Thyroid gland (tissue), 4 donors: ENCODE data around the gene MYH6.

Experiments
- POLR2A ChIP-seq, 2 donors: fragments of 450-650 bp; IDR thresholded peaks; one replicate each; pipeline ENCODE4 v1.6.1; 2017; ENCODE audit warnings: antibody characterized with exemption in 2 of 2, mild to moderate bottlenecking in 2 of 2, moderate library complexity in 1 of 2
- TF ChIP-seq, protein P1 (sequence below), 6 experiments: fragments of 200-600 bp in 3 of 6; fragments of 450-650 bp in 3 of 6; sonication (generic) in 3 of 6; IDR thresholded peaks; one replicate each; pipeline ENCODE4 v1.5.1; 2016 to 2019; ENCODE audit warnings: antibody characterized with exemption in 6 of 6, mild to moderate bottlenecking in 2 of 6, inconsistent platforms in 1 of 6, moderate library complexity in 1 of 6

DNA sequence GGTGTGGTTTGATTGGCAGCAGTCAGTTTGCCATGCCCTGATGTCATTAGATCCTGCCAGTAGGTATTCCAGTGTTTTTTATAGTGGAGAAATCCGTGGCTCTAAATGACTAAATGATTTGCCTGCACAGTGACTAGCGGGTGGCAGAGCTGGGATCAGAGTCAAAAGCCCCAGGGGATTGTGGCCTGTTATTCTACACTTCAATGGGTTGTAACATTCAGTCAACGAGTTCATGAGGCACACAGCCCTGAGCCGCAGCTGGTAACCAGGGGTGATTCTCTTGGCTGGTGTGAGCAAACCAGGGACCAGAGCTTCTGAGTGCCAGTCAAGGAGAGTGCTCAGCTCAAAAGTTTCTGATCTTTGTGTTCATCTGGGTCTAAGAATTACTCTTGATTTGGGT, 1.8 kb downstream of the MYH6 start:
- TF ChIP-seq, protein P1, sequence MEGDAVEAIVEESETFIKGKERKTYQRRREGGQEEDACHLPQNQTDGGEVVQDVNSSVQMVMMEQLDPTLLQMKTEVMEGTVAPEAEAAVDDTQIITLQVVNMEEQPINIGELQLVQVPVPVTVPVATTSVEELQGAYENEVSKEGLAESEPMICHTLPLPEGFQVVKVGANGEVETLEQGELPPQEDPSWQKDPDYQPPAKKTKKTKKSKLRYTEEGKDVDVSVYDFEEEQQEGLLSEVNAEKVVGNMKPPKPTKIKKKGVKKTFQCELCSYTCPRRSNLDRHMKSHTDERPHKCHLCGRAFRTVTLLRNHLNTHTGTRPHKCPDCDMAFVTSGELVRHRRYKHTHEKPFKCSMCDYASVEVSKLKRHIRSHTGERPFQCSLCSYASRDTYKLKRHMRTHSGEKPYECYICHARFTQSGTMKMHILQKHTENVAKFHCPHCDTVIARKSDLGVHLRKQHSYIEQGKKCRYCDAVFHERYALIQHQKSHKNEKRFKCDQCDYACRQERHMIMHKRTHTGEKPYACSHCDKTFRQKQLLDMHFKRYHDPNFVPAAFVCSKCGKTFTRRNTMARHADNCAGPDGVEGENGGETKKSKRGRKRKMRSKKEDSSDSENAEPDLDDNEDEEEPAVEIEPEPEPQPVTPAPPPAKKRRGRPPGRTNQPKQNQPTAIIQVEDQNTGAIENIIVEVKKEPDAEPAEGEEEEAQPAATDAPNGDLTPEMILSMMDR (IDR thresholded peaks at IDR 0.05): no peak
- no peak for TF ChIP-seq POLR2A (IDR thresholded peaks at IDR 0.05)
